Large intestine (tissue), 1 donor: ENCODE measurements around the gene CD209. TPM values are rescaled to one million over a fixed set of nuclear protein-coding genes. Genes with fewer than 3 reads are reported as not detected.

Source experiments
- polyA plus RNA-seq: library from polyadenylated mRNA; unstranded; fragments of 120-200 nt; gene quantifications from one replicate; pipeline ENCODE4 v1.2.1, GENCODE V29; 2013

Gene CD209
- polyA plus RNA-seq, 1 donor, result 14.4 TPM

Other genes with a start within 250 kb of the CD209 start
- gene ZNF358, start 231.4 kb downstream of the CD209 start, polyA plus RNA-seq, result 68.0 TPM
- 18.1 TPM for gene MCOLN1, start 224.9 kb downstream of the CD209 start, polyA plus RNA-seq
- 45.4 TPM for gene PNPLA6, start 211.8 kb downstream of the CD209 start, polyA plus RNA-seq
- 73.9 TPM for gene CAMSAP3, start 151.7 kb downstream of the CD209 start, polyA plus RNA-seq
- gene XAB2, start 118.0 kb downstream of the CD209 start, polyA plus RNA-seq, result 29.1 TPM
- gene PET100, start 117.7 kb downstream of the CD209 start, polyA plus RNA-seq, result 47.5 TPM
- gene PCP2, start 113.8 kb downstream of the CD209 start, polyA plus RNA-seq, result 1.5 TPM
- 146 TPM for gene STXBP2, start 110.4 kb downstream of the CD209 start, polyA plus RNA-seq
- 1.1 TPM for gene RETN, start 78.5 kb downstream of the CD209 start, polyA plus RNA-seq
- gene MCEMP1, start 70.4 kb downstream of the CD209 start, polyA plus RNA-seq, result 0.06 TPM
- 51.2 TPM for gene TRAPPC5, start 66.7 kb downstream of the CD209 start, polyA plus RNA-seq
- 0.28 TPM for gene FCER2, start 45.4 kb downstream of the CD209 start, polyA plus RNA-seq
- gene CLEC4G, start 15.4 kb downstream of the CD209 start, polyA plus RNA-seq, result 0.57 TPM
- 0.09 TPM for gene CLEC4M, start 15.7 kb upstream of the CD209 start, polyA plus RNA-seq
- gene EVI5L, start 82.7 kb upstream of the CD209 start, polyA plus RNA-seq, result 9.3 TPM
- gene PRR36, start 126.9 kb upstream of the CD209 start, polyA plus RNA-seq, result 2.1 TPM
- 0.31 TPM for gene LRRC8E, start 141.0 kb upstream of the CD209 start, polyA plus RNA-seq
- 28.5 TPM for gene MAP2K7, start 156.3 kb upstream of the CD209 start, polyA plus RNA-seq
- gene TGFBR3L, start 167.3 kb upstream of the CD209 start, polyA plus RNA-seq, result 1.4 TPM
- gene SNAPC2, start 172.8 kb upstream of the CD209 start, polyA plus RNA-seq, result 15.7 TPM
- 7.0 TPM for gene CTXN1, start 178.6 kb upstream of the CD209 start, polyA plus RNA-seq
- 49.1 TPM for gene TIMM44, start 196.1 kb upstream of the CD209 start, polyA plus RNA-seq